ENCODE results near the gene RPL29. TPM values are rescaled to one million over a fixed set of nuclear protein-coding genes. Genes with fewer than 3 reads are reported as not detected.
"Not testable (repeated sequence)": the region's sequence is repeated elsewhere in the genome, so short reads cannot be mapped to it uniquely, and the experiment has no call there.

Gene RPL29
- total and polyA plus RNA-seq, 5 donors from 2014 or later: 1,128 to 1,661 (median 1,243) TPM

- H3K36me3 ChIP-seq (ENCODE audit: control insufficient read depth, insufficient read depth, low read length): peaks cover 21% of the 10 kb centered on the region
- not testable (repeated sequence) for H3K4me3 ChIP-seq (ENCODE audit: low read depth, low read length); H3K27ac ChIP-seq (ENCODE audit: insufficient read depth, low read length, poor library complexity, severe bottlenecking); H3K9me3 Mint-ChIP-seq; ATAC-seq (ENCODE audit: low read depth in 2 of 2); H3K27me3 ChIP-seq (ENCODE audit: control insufficient read depth, insufficient read depth, low read length); H3K9me3 ChIP-seq (ENCODE audit: control insufficient read depth in 2 of 2, low read length in 2 of 2); H3K27me3 Mint-ChIP-seq; DNase-seq
- Mint-ChIP-seq H3K27ac (peak overlapping the region in 2 of 3 donors; percentile 66 to 100), H3K4me1 (peaks cover 0 to 44% (median 29%) of the 10 kb centered on the region in 4 donors), H3K36me3 (peaks cover 17% of the 10 kb centered on the region), H3K4me3 (peak overlapping the region; percentile 75 to 100 (median 97))
- H3K4me1 ChIP-seq (ENCODE audit: control insufficient read depth, insufficient read depth, low read length, poor library complexity, severe bottlenecking): peaks cover 25% of the 10 kb centered on the region
These were observed 2.0 kb downstream of the RPL29 start for GRCh38 chr3:51993657-51994056.

GRCh38 chr3:51992017-51992682 lies 3.5 kb downstream of the RPL29 start:
- H3K27me3 ChIP-seq (ENCODE audit: control insufficient read depth, insufficient read depth, low read length): no peaks in the 10 kb centered on the region
- Mint-ChIP-seq H3K36me3 (peaks cover 17% of the 10 kb centered on the region), H3K4me3 (peak overlapping the region in 1 of 4 donors; percentile 21), H3K27ac (no peak overlapping the region), H3K27me3 (no peaks in the 10 kb centered on the region), H3K9me3 (peaks cover 0 to 1% (median 0%) of the 10 kb centered on the region in 7 donors), H3K4me1 (peaks cover 0 to 44% (median 32%) of the 10 kb centered on the region in 4 donors)
- H3K9me3 ChIP-seq (ENCODE audit: control insufficient read depth in 2 of 2, low read length in 2 of 2): no peaks in the 10 kb centered on the region
- DNase-seq (no peak), ATAC-seq (ENCODE audit: low read depth in 2 of 2) (no peak)
- peaks cover 25% of the 10 kb centered on the region for H3K4me1 ChIP-seq (ENCODE audit: control insufficient read depth, insufficient read depth, low read length, poor library complexity, severe bottlenecking)
- H3K4me3 ChIP-seq (ENCODE audit: low read depth, low read length): no peak overlapping the region
- H3K36me3 ChIP-seq (ENCODE audit: control insufficient read depth, insufficient read depth, low read length): peaks cover 21% of the 10 kb centered on the region
- no peak overlapping the region for H3K27ac ChIP-seq (ENCODE audit: insufficient read depth, low read length, poor library complexity, severe bottlenecking)

DNA sequence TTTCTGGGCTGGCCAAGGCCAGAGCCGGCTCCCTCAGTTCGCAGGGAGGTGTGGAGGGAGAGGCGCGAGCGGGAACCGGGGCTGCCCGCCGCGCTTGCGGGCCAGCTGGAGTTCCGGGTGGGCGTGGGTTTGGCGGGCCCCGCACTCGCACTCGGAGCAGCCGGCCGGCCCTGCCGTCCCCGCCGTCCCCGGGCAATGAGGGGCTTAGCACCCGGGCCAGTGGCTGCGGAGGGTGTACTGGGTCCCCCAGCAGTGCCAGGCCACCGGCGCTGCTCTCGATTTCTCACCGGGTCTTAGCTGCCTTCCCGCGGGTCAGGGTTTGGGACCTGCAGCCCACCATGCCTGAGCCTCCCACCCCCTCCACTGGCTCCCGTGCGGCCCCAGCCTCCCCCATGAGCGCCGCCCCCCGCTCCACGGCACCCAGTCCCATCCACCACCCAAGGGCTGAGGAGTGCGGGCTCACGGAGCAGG lies 5.2 kb downstream of the RPL29 start:
- Histone ChIP-seq H3K36me3 (ENCODE audit: control insufficient read depth, insufficient read depth, low read length) (peaks cover 21% of the 10 kb centered on the region), H3K4me1 (ENCODE audit: control insufficient read depth, insufficient read depth, low read length, poor library complexity, severe bottlenecking) (peaks cover 21% of the 10 kb centered on the region)
- H3K9me3 ChIP-seq (ENCODE audit: control insufficient read depth in 2 of 2, low read length in 2 of 2); ATAC-seq (ENCODE audit: low read depth in 2 of 2); H3K9me3 Mint-ChIP-seq; H3K27me3 ChIP-seq (ENCODE audit: control insufficient read depth, insufficient read depth, low read length); H3K27ac ChIP-seq (ENCODE audit: insufficient read depth, low read length, poor library complexity, severe bottlenecking); H3K27me3 Mint-ChIP-seq; H3K4me3 Mint-ChIP-seq; DNase-seq; H3K4me3 ChIP-seq (ENCODE audit: low read depth, low read length); H3K27ac Mint-ChIP-seq: not testable (repeated sequence)
- Mint-ChIP-seq H3K36me3 (peaks cover 15% of the 10 kb centered on the region), H3K4me1 (peaks cover 0 to 39% (median 27%) of the 10 kb centered on the region in 4 donors)

- no peaks in the 10 kb centered on the region for H3K27me3 ChIP-seq (ENCODE audit: control insufficient read depth, insufficient read depth, low read length)
- Mint-ChIP-seq H3K4me1 (peaks cover 0 to 25% (median 17%) of the 10 kb centered on the region in 4 donors), H3K4me3 (peak overlapping the region in 2 of 4 donors; percentile 4 to 78), H3K27ac (peak overlapping the region in 2 of 3 donors; percentile 75 to 88), H3K27me3 (no peaks in the 10 kb centered on the region), H3K36me3 (peaks cover 4% of the 10 kb centered on the region), H3K9me3 (peaks cover 0 to 1% (median 0%) of the 10 kb centered on the region in 7 donors)
- DNase-seq: no peak
- H3K4me1 ChIP-seq (ENCODE audit: control insufficient read depth, insufficient read depth, low read length, poor library complexity, severe bottlenecking): peaks cover 12% of the 10 kb centered on the region
- peaks cover 11% of the 10 kb centered on the region for H3K36me3 ChIP-seq (ENCODE audit: control insufficient read depth, insufficient read depth, low read length)
- H3K4me3 ChIP-seq (ENCODE audit: low read depth, low read length): no peak overlapping the region
- H3K27ac ChIP-seq (ENCODE audit: insufficient read depth, low read length, poor library complexity, severe bottlenecking): no peak overlapping the region
- no peaks in the 10 kb centered on the region for H3K9me3 ChIP-seq (ENCODE audit: control insufficient read depth in 2 of 2, low read length in 2 of 2)
- no peak for ATAC-seq (ENCODE audit: low read depth in 2 of 2)
These were observed 7.2 kb downstream of the RPL29 start for GRCh38 chr3:51988286-51989146.

DNA sequence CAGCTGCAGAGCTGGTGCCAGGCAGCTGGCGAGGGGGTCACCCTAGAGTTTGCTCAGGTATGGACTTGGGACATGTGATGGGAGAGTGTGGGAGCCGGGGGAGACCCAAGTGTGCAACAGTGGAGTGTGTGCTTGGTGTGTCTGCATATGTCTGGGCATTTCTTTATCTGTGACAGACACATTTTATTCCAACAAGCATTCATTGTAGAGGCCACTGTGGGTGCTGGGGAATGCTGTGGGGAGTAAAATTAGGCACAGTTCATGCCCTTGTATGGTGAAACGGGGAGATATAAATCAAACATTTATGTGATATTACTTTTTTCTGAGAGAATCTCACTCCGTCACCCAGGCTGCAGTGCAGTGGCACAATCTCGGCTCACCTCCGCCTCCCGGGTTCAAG lies 8.1 kb downstream of the RPL29 start:
- no peaks in the 10 kb centered on the region for H3K9me3 ChIP-seq (ENCODE audit: control insufficient read depth in 2 of 2, low read length in 2 of 2)
- H3K27ac Mint-ChIP-seq: no peak overlapping the region
- peaks cover 3 to 27% (median 18%) of the 10 kb centered on the region in 4 donors for H3K4me1 Mint-ChIP-seq
- DNase-seq: no peak
- H3K36me3 ChIP-seq (ENCODE audit: control insufficient read depth, insufficient read depth, low read length): peaks cover 7% of the 10 kb centered on the region
- H3K27me3 Mint-ChIP-seq: no peaks in the 10 kb centered on the region
- H3K27me3 ChIP-seq (ENCODE audit: control insufficient read depth, insufficient read depth, low read length): no peaks in the 10 kb centered on the region
- peaks cover 4% of the 10 kb centered on the region for H3K36me3 Mint-ChIP-seq
- H3K4me3 Mint-ChIP-seq: peak overlapping the region in 1 of 4 donors; percentile 47
- no peak overlapping the region for H3K4me3 ChIP-seq (ENCODE audit: low read depth, low read length)
- no peak for ATAC-seq (ENCODE audit: low read depth in 2 of 2)
- H3K27ac ChIP-seq (ENCODE audit: insufficient read depth, low read length, poor library complexity, severe bottlenecking): no peak overlapping the region
- peaks cover 17% of the 10 kb centered on the region for H3K4me1 ChIP-seq (ENCODE audit: control insufficient read depth, insufficient read depth, low read length, poor library complexity, severe bottlenecking)
- H3K9me3 Mint-ChIP-seq: peaks cover 0 to 1% (median 0%) of the 10 kb centered on the region in 7 donors

GRCh38 chr3:51986010-51986947 lies 9.4 kb downstream of the RPL29 start:
- peaks cover 8 to 29% (median 19%) of the 10 kb centered on the region in 4 donors for H3K4me1 Mint-ChIP-seq
- Histone ChIP-seq H3K9me3 (ENCODE audit: control insufficient read depth in 2 of 2, low read length in 2 of 2) (no peaks in the 10 kb centered on the region), H3K27ac (ENCODE audit: insufficient read depth, low read length, poor library complexity, severe bottlenecking) (peak overlapping the region; percentile 8), H3K36me3 (ENCODE audit: control insufficient read depth, insufficient read depth, low read length) (no peaks in the 10 kb centered on the region), H3K4me1 (ENCODE audit: control insufficient read depth, insufficient read depth, low read length, poor library complexity, severe bottlenecking) (peaks cover 26% of the 10 kb centered on the region), H3K4me3 (ENCODE audit: low read depth, low read length) (no peak overlapping the region), H3K27me3 (ENCODE audit: control insufficient read depth, insufficient read depth, low read length) (no peaks in the 10 kb centered on the region)
- peak overlapping the region in 1 of 4 donors; percentile 94 for H3K4me3 Mint-ChIP-seq
- peaks cover 2% of the 10 kb centered on the region for H3K36me3 Mint-ChIP-seq
- H3K9me3 Mint-ChIP-seq: peaks cover 0 to 1% (median 0%) of the 10 kb centered on the region in 7 donors
- ATAC-seq (ENCODE audit: low read depth in 2 of 2) (no peak), DNase-seq (no peak)
- no peaks in the 10 kb centered on the region for H3K27me3 Mint-ChIP-seq
- H3K27ac Mint-ChIP-seq: no peak overlapping the region

- Histone ChIP-seq H3K36me3 (ENCODE audit: control insufficient read depth, insufficient read depth, low read length) (no peaks in the 10 kb centered on the region), H3K27me3 (ENCODE audit: control insufficient read depth, insufficient read depth, low read length) (no peaks in the 10 kb centered on the region), H3K4me1 (ENCODE audit: control insufficient read depth, insufficient read depth, low read length, poor library complexity, severe bottlenecking) (peaks cover 30% of the 10 kb centered on the region), H3K4me3 (ENCODE audit: low read depth, low read length) (no peak overlapping the region), H3K27ac (ENCODE audit: insufficient read depth, low read length, poor library complexity, severe bottlenecking) (no peak overlapping the region), H3K9me3 (ENCODE audit: control insufficient read depth in 2 of 2, low read length in 2 of 2) (no peaks in the 10 kb centered on the region)
- ATAC-seq (ENCODE audit: low read depth in 2 of 2) (no peak), DNase-seq (no peak)
- peaks cover 8 to 33% (median 19%) of the 10 kb centered on the region in 4 donors for H3K4me1 Mint-ChIP-seq
- peak overlapping the region in 2 of 3 donors; percentile 47 to 98 for H3K27ac Mint-ChIP-seq
- H3K27me3 Mint-ChIP-seq: no peaks in the 10 kb centered on the region
- H3K9me3 Mint-ChIP-seq: peaks cover 0 to 1% (median 0%) of the 10 kb centered on the region in 7 donors
- no peaks in the 10 kb centered on the region for H3K36me3 Mint-ChIP-seq
- peak overlapping the region; percentile 52 to 94 (median 82) for H3K4me3 Mint-ChIP-seq
These were observed 10.6 kb downstream of the RPL29 start for GRCh38 chr3:51985063-51985462.
